GM23338 (cell line): ENCODE results near the gene SGCD. TPM values are rescaled to one million over a fixed set of nuclear protein-coding genes. Genes with fewer than 3 reads are reported as not detected.

Experiments used
- ATAC-seq: fragments of 200-7000 bp; cut with Tn5 transposase; 3 replicates; pipeline ENCODE4 v1.9.1; 2020
- DNase-seq: peaks from one replicate; pipeline ENCODE4 v3.0.0-alpha.2; 2015; ENCODE audit warnings: low spot score
- H2AFZ ChIP-seq: fragments of 200-600 bp; sonication (generic); 2 replicates; pipeline ENCODE4 v1.8.0; 2016; ENCODE audit warnings: antibody characterized with exemption, mild to moderate bottlenecking, moderate library complexity
- H3F3A ChIP-seq: fragments of 200-600 bp; sonication (generic); replicated peaks from 2 replicates; pipeline ENCODE4 v1.8.0; 2017; ENCODE audit warnings: antibody characterized with exemption, mixed run types, low read depth
- H3K27ac ChIP-seq: fragments of 200-600 bp; sonication (generic); 2 replicates; pipeline ENCODE4 v1.6.1; 2016; ENCODE audit warnings: low read depth
- H3K27me3 ChIP-seq: fragments of 200-600 bp; sonication (generic); 2 replicates; pipeline ENCODE4 v1.8.0; 2016; ENCODE audit warnings: mild to moderate bottlenecking, mixed run types, moderate library complexity; ENCODE audit not compliant: insufficient read depth
- H3K36me3 ChIP-seq: fragments of 200-600 bp; sonication (generic); 2 replicates; pipeline ENCODE4 v1.8.0; 2016; ENCODE audit warnings: mild to moderate bottlenecking; ENCODE audit not compliant: insufficient read depth
- H3K4me1 ChIP-seq: fragments of 200-600 bp; sonication (generic); 2 replicates; pipeline ENCODE4 v1.8.0; 2016; ENCODE audit warnings: mild to moderate bottlenecking, moderate library complexity; ENCODE audit not compliant: insufficient read depth
- H3K4me2 ChIP-seq: fragments of 200-600 bp; sonication (generic); 2 replicates; pipeline ENCODE4 v1.7.1; 2017; ENCODE audit warnings: mixed run types
- H3K4me3 ChIP-seq: fragments of 200-600 bp; sonication (generic); 2 replicates; pipeline ENCODE4 v1.6.1; 2016; ENCODE audit warnings: mixed run types
- H3K79me2 ChIP-seq: fragments of 200-600 bp; sonication (generic); replicated peaks from 2 replicates; pipeline ENCODE4 v1.8.0; 2017; ENCODE audit warnings: mild to moderate bottlenecking; ENCODE audit not compliant: insufficient read depth
- H3K9me2 ChIP-seq: fragments of 200-600 bp; sonication (generic); 2 replicates; pipeline ENCODE4 v1.8.0; 2017; ENCODE audit not compliant: insufficient read depth
- H4K20me1 ChIP-seq: fragments of 200-600 bp; sonication (generic); replicated peaks from 2 replicates; pipeline ENCODE4 v1.8.0; 2017; ENCODE audit warnings: mild to moderate bottlenecking; ENCODE audit not compliant: insufficient read depth
- H3K27ac Mint-ChIP-seq: 2 replicates; pipeline ENCODE4 v1.8.0; 2020; ENCODE audit warnings: inconsistent platforms, mild to moderate bottlenecking, moderate library complexity, mixed read lengths
- H3K27me3 Mint-ChIP-seq: 3 replicates; pipeline ENCODE4 v1.8.0; 2022; ENCODE audit warnings: low read depth, mild to moderate bottlenecking, moderate library complexity, mixed read lengths, inconsistent platforms; ENCODE audit not compliant: insufficient read depth, poor library complexity
- H3K36me3 Mint-ChIP-seq: 3 replicates; pipeline ENCODE4 v1.8.0; 2021; ENCODE audit warnings: low read depth, mild to moderate bottlenecking, inconsistent platforms, moderate library complexity, mixed read lengths
- H3K4me1 Mint-ChIP-seq: 3 replicates; pipeline ENCODE4 v1.8.0; 2020; ENCODE audit warnings: mild to moderate bottlenecking, inconsistent platforms, mixed read lengths
- H3K4me3 Mint-ChIP-seq: 3 replicates; pipeline ENCODE4 v1.8.0; 2021; ENCODE audit warnings: moderate library complexity, mild to moderate bottlenecking, inconsistent platforms, mixed read lengths
- H3K9me3 Mint-ChIP-seq: 3 replicates; pipeline ENCODE4 v1.8.0; 2020; ENCODE audit warnings: moderate library complexity, mild to moderate bottlenecking, inconsistent platforms, mixed read lengths
- CTCF ChIP-seq, 2 experiments: fragments of 200-600 bp in 1 of 2; sonication (generic) in 1 of 2; conservative IDR thresholded peaks; 2 replicates each; pipeline versions ENCODE4 v1.5.1 to v1.6.1; 2016 to 2017; ENCODE audit warnings: antibody characterized with exemption in 2 of 2, low read depth in 2 of 2, mild to moderate bottlenecking in 2 of 2, moderate library complexity in 1 of 2
- EZH2phosphoT487 ChIP-seq: fragments of 200-600 bp; sonication (generic); IDR thresholded peaks from one replicate; pipeline ENCODE4 v1.8.1; 2018; ENCODE audit warnings: antibody characterized with exemption; ENCODE audit not compliant: unreplicated experiment
- NANOG ChIP-seq: IDR thresholded peaks from 2 replicates; pipeline ENCODE4 v1.6.1; 2016; ENCODE audit warnings: antibody characterized with exemption, borderline replicate concordance
- POLR2AphosphoS5 ChIP-seq: IDR thresholded peaks from 2 replicates; pipeline ENCODE4 v1.6.1; 2016; ENCODE audit warnings: antibody characterized with exemption, low read depth
- STAT1 ChIP-seq: IDR thresholded peaks from one replicate; pipeline ENCODE4 v1.6.1; 2016; ENCODE audit warnings: antibody characterized with exemption; ENCODE audit not compliant: unreplicated experiment
- ZNF114 ChIP-seq: fragments of 250-450 bp; sonication (Bioruptor Pico); IDR thresholded peaks from 2 replicates; pipeline ENCODE4 v1.5.0; 2020; ENCODE audit warnings: mild to moderate bottlenecking, moderate library complexity
- polyA plus RNA-seq: library from polyadenylated mRNA; unstranded; fragments of >200 nt; fragmentation: Nextera tagmentation; extraction: Ambion mirVana; gene quantifications from 2 replicates; pipeline ENCODE4 v1.2.1, GENCODE V29; 2016
- total RNA-seq: library from RNA; depleted of rRNA; stranded (reverse); fragments of >200 nt; shearing (Covaris generic); gene quantifications from 2 replicates; pipeline ENCODE4 v1.2.3, GENCODE V29; 2014
- TF ChIP-seq, protein P1 (sequence below): fragments of 250-450 bp; sonication (Bioruptor Pico); IDR thresholded peaks from 2 replicates; pipeline ENCODE4 v1.5.0; 2020; ENCODE audit warnings: mild to moderate bottlenecking, moderate library complexity
- TF ChIP-seq, protein P2 (sequence below): IDR thresholded peaks from one replicate; pipeline ENCODE4 v1.6.1; 2018; ENCODE audit warnings: antibody characterized with exemption; ENCODE audit not compliant: unreplicated experiment

SGCD gene
- total and polyA plus RNA-seq, 2 experiments from 2014 or later: 0.03 to 0.05 TPM

DNA sequence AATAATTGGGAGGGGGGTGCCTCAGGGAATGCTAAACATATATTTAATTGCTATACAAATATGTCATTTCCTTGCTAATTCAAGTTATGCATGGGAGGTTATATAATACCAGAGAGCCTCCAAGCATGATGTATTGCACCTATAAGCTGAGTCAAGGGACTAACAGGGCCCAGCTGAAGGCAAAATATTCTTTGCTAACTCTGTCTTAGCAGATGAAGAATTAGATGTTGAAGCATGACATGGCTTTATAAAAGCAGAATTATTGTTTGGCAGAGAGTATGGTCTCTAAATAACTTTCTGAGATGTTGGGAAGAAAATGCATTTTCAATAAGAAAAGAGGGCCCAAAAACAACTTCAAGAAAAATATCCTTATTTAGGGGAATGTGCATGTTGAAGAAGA, 60.4 kb downstream of the SGCD start:
- Mint-ChIP-seq H3K27me3 (no peaks in the 10 kb centered on the region), H3K4me3 (no peak overlapping the region), H3K27ac (no peak overlapping the region), H3K4me1 (no peaks in the 10 kb centered on the region), H3K9me3 (no peaks in the 10 kb centered on the region), H3K36me3 (no peaks in the 10 kb centered on the region)
- TF ChIP-seq CTCF (conservative IDR thresholded peaks at IDR 0.05; ENCODE audit: low read depth in 2 of 2) (no peak), ZNF114 (no peak), EZH2phosphoT487 (no peak), NANOG (no peak), STAT1 (no peak), POLR2AphosphoS5 (no peak)
- TF ChIP-seq, protein P1, sequence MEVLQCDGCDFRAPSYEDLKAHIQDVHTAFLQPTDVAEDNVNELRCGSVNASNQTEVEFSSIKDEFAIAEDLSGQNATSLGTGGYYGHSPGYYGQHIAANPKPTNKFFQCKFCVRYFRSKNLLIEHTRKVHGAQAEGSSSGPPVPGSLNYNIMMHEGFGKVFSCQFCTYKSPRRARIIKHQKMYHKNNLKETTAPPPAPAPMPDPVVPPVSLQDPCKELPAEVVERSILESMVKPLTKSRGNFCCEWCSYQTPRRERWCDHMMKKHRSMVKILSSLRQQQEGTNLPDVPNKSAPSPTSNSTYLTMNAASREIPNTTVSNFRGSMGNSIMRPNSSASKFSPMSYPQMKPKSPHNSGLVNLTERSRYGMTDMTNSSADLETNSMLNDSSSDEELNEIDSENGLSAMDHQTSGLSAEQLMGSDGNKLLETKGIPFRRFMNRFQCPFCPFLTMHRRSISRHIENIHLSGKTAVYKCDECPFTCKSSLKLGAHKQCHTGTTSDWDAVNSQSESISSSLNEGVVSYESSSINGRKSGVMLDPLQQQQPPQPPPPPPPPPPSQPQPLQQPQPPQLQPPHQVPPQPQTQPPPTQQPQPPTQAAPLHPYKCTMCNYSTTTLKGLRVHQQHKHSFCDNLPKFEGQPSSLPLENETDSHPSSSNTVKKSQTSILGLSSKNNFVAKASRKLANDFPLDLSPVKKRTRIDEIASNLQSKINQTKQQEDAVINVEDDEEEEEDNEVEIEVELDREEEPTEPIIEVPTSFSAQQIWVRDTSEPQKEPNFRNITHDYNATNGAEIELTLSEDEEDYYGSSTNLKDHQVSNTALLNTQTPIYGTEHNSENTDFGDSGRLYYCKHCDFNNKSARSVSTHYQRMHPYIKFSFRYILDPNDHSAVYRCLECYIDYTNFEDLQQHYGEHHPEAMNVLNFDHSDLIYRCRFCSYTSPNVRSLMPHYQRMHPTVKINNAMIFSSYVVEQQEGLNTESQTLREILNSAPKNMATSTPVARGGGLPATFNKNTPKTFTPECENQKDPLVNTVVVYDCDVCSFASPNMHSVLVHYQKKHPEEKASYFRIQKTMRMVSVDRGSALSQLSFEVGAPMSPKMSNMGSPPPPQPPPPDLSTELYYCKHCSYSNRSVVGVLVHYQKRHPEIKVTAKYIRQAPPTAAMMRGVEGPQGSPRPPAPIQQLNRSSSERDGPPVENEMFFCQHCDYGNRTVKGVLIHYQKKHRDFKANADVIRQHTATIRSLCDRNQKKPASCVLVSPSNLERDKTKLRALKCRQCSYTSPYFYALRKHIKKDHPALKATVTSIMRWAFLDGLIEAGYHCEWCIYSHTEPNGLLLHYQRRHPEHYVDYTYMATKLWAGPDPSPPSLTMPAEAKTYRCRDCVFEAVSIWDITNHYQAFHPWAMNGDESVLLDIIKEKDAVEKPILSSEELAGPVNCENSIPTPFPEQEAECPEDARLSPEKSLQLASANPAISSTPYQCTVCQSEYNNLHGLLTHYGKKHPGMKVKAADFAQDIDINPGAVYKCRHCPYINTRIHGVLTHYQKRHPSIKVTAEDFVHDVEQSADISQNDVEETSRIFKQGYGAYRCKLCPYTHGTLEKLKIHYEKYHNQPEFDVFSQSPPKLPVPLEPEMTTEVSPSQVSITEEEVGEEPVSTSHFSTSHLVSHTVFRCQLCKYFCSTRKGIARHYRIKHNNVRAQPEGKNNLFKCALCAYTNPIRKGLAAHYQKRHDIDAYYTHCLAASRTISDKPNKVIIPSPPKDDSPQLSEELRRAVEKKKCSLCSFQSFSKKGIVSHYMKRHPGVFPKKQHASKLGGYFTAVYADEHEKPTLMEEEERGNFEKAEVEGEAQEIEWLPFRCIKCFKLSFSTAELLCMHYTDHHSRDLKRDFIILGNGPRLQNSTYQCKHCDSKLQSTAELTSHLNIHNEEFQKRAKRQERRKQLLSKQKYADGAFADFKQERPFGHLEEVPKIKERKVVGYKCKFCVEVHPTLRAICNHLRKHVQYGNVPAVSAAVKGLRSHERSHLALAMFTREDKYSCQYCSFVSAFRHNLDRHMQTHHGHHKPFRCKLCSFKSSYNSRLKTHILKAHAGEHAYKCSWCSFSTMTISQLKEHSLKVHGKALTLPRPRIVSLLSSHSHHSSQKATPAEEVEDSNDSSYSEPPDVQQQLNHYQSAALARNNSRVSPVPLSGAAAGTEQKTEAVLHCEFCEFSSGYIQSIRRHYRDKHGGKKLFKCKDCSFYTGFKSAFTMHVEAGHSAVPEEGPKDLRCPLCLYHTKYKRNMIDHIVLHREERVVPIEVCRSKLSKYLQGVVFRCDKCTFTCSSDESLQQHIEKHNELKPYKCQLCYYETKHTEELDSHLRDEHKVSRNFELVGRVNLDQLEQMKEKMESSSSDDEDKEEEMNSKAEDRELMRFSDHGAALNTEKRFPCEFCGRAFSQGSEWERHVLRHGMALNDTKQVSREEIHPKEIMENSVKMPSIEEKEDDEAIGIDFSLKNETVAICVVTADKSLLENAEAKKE (CRISPR knock-in tag): no peak
- TF ChIP-seq, protein P2, sequence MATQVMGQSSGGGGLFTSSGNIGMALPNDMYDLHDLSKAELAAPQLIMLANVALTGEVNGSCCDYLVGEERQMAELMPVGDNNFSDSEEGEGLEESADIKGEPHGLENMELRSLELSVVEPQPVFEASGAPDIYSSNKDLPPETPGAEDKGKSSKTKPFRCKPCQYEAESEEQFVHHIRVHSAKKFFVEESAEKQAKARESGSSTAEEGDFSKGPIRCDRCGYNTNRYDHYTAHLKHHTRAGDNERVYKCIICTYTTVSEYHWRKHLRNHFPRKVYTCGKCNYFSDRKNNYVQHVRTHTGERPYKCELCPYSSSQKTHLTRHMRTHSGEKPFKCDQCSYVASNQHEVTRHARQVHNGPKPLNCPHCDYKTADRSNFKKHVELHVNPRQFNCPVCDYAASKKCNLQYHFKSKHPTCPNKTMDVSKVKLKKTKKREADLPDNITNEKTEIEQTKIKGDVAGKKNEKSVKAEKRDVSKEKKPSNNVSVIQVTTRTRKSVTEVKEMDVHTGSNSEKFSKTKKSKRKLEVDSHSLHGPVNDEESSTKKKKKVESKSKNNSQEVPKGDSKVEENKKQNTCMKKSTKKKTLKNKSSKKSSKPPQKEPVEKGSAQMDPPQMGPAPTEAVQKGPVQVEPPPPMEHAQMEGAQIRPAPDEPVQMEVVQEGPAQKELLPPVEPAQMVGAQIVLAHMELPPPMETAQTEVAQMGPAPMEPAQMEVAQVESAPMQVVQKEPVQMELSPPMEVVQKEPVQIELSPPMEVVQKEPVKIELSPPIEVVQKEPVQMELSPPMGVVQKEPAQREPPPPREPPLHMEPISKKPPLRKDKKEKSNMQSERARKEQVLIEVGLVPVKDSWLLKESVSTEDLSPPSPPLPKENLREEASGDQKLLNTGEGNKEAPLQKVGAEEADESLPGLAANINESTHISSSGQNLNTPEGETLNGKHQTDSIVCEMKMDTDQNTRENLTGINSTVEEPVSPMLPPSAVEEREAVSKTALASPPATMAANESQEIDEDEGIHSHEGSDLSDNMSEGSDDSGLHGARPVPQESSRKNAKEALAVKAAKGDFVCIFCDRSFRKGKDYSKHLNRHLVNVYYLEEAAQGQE: no peak
- Histone ChIP-seq H4K20me1 (no peaks in the 10 kb centered on the region), H3K4me1 (no peaks in the 10 kb centered on the region), H3K27ac (no peak overlapping the region), H3K9me2 (no peaks in the 10 kb centered on the region), H3K4me2 (no peak overlapping the region), H3K27me3 (no peaks in the 10 kb centered on the region), H3K4me3 (no peak overlapping the region), H3K36me3 (no peaks in the 10 kb centered on the region), H3K79me2 (no peaks in the 10 kb centered on the region), H3F3A (no peaks in the 10 kb centered on the region), H2AFZ (no peak overlapping the region)
- DNase-seq (no peak), ATAC-seq (no peak)
